Measurements from ENCODE around the gene METRN.

DNA sequence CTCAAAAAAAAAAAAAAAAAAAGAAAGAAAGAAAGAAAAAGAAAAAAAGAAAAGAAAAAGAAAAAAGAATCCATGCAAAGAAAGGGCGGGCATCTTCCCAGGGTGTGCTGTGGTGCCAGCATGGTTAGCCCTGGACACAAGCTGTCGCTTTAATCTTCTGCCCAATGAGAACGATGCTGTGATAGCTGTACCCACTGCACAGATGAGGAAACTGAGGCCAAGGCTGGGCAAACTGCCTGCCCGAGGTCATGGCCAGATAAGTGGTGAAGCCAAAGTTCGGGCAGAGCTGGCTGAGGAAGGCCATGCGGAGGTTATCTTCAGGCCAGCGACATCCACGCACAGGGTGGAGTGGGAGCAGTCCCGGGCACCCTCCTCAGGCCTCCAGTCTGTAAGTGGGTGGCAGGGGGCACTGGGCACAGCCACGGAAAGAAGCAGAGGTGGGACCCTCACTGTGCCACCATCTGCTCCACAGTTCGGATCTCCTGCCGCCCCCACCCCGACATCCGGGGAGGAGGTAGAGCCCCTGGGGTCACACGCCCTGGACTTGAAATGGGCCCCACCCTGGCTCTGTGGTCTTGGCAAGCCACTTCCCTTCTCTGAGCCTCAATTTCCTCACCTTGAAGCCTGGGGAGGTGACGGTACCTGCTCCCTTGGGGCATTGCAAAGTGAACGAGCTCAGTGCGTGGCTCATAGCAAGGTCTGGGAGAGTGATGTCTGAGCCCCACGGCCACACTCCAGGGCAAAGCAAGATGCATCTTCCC lies 15.8 kb upstream of the METRN start:
- TF ChIP-seq, protein P1, sequence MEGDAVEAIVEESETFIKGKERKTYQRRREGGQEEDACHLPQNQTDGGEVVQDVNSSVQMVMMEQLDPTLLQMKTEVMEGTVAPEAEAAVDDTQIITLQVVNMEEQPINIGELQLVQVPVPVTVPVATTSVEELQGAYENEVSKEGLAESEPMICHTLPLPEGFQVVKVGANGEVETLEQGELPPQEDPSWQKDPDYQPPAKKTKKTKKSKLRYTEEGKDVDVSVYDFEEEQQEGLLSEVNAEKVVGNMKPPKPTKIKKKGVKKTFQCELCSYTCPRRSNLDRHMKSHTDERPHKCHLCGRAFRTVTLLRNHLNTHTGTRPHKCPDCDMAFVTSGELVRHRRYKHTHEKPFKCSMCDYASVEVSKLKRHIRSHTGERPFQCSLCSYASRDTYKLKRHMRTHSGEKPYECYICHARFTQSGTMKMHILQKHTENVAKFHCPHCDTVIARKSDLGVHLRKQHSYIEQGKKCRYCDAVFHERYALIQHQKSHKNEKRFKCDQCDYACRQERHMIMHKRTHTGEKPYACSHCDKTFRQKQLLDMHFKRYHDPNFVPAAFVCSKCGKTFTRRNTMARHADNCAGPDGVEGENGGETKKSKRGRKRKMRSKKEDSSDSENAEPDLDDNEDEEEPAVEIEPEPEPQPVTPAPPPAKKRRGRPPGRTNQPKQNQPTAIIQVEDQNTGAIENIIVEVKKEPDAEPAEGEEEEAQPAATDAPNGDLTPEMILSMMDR (conservative IDR thresholded peaks at IDR 0.05; ENCODE audit: low read depth, low read length): no peak
- TF ChIP-seq FOS (IDR thresholded peaks at IDR 0.05; ENCODE audit: low read depth, low read length) (no peak), CEBPB (IDR thresholded peaks at IDR 0.05; ENCODE audit: low read depth, low read length) (no peak), CHD1 (IDR thresholded peaks at IDR 0.05; ENCODE audit: low read depth, low read length) (no peak), POLR2A (IDR thresholded peaks at IDR 0.05; ENCODE audit: low read depth, low read length) (no peak), MAFK (IDR thresholded peaks at IDR 0.05; ENCODE audit: low read depth, low read length) (no peak), RAD21 (IDR thresholded peaks at IDR 0.05; ENCODE audit: low read length) (no peak), RFX5 (IDR thresholded peaks at IDR 0.05; ENCODE audit: low read depth, low read length) (no peak)
- TF ChIP-seq, protein P2, sequence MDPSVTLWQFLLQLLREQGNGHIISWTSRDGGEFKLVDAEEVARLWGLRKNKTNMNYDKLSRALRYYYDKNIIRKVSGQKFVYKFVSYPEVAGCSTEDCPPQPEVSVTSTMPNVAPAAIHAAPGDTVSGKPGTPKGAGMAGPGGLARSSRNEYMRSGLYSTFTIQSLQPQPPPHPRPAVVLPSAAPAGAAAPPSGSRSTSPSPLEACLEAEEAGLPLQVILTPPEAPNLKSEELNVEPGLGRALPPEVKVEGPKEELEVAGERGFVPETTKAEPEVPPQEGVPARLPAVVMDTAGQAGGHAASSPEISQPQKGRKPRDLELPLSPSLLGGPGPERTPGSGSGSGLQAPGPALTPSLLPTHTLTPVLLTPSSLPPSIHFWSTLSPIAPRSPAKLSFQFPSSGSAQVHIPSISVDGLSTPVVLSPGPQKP (IDR thresholded peaks at IDR 0.05; ENCODE audit: borderline replicate concordance, low read depth, low read length): no peak
- TF ChIP-seq, protein P3, sequence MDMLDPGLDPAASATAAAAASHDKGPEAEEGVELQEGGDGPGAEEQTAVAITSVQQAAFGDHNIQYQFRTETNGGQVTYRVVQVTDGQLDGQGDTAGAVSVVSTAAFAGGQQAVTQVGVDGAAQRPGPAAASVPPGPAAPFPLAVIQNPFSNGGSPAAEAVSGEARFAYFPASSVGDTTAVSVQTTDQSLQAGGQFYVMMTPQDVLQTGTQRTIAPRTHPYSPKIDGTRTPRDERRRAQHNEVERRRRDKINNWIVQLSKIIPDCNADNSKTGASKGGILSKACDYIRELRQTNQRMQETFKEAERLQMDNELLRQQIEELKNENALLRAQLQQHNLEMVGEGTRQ (IDR thresholded peaks at IDR 0.05; ENCODE audit: low read depth, low read length): no peak
